GM12878 (cell line): ENCODE results near the gene ZDHHC11B. TPM values are rescaled to one million over a fixed set of nuclear protein-coding genes. Genes with fewer than 3 reads are reported as not detected.
"Not testable (repeated sequence)": the region's sequence is repeated elsewhere in the genome, so short reads cannot be mapped to it uniquely, and the experiment has no call there.

Experiments used
- ATAC-seq: fragments of 200-7000 bp; cut with Tn5 transposase; 3 replicates; pipeline ENCODE4 v1.9.1; 2020; ENCODE audit warnings: mild to moderate bottlenecking, moderate library complexity
- BruUV-seq: library from RNA; stranded (reverse); fragments of 400-500 nt; replicated peaks from 2 replicates; lab custom pipeline; 2021; lab: Mats Ljungman, UMichigan
- CTCF ChIA-PET: fragments of 300-600 bp; sonication (Branson Sonifier 250); formaldehyde crosslinking; extraction: SDS; loops from one replicate; lab custom pipeline; 2021; ENCODE audit warnings: inconsistent platforms; lab: Yijun Ruan, JAX
- POLR2A ChIA-PET: fragments of 350-600 bp; formaldehyde crosslinking; extraction: SDS; loops from one replicate; lab custom pipeline; 2021; ENCODE audit warnings: inconsistent platforms; lab: Charles Lee
- RAD21 ChIA-PET: fragments of 300-600 bp; sonication (Branson Sonifier 250); formaldehyde crosslinking; loops from one replicate; lab custom pipeline; 2023; ENCODE audit warnings: antibody characterized with exemption; ENCODE audit not compliant: unreplicated experiment; lab: Charles Lee
- SMC1A ChIA-PET: fragments of 300-600 bp; sonication (Branson Sonifier 250); formaldehyde crosslinking; loops from one replicate; lab custom pipeline; 2023; ENCODE audit not compliant: unreplicated experiment, uncharacterized antibody; lab: Charles Lee
- DNase-seq: peaks from one replicate; pipeline ENCODE4 v3.0.0-alpha.2; 2011; ENCODE audit warnings: low read depth, low spot score
- FAIRE-seq: peaks from 3 replicates; lab custom pipeline; 2011; peaks lifted over from hg19 to GRCh38; lab: Jason Lieb, UNC
- H2AFZ ChIP-seq: 2 replicates; pipeline ENCODE4 v1.6.0; 2011; ENCODE audit warnings: low read depth, low read length, control low read depth; ENCODE audit not compliant: control insufficient read depth
- H3K27ac ChIP-seq: 2 replicates; pipeline ENCODE4 v1.5.1; 2011; ENCODE audit warnings: control low read depth; ENCODE audit not compliant: control insufficient read depth, insufficient read depth
- H3K27me3 ChIP-seq, 2 experiments: replicated peaks in 1 of 2; 2 replicates each; pipeline versions ENCODE4 v1.6.0 to v1.6.1; 2011; ENCODE audit warnings: low read length in 1 of 2; ENCODE audit not compliant: control insufficient read depth in 2 of 2, insufficient read depth in 2 of 2
- H3K36me3 ChIP-seq, 2 experiments: 2 replicates each; pipeline ENCODE4 v1.5.1; 2011; ENCODE audit warnings: low read length in 1 of 2; ENCODE audit not compliant: control insufficient read depth in 2 of 2, insufficient read depth in 2 of 2
- H3K4me1 ChIP-seq: 2 replicates; pipeline ENCODE4 v1.6.1; 2011; ENCODE audit warnings: mild to moderate bottlenecking, low read length, moderate library complexity, mixed read lengths; ENCODE audit not compliant: control insufficient read depth, insufficient read depth
- H3K4me2 ChIP-seq: 2 replicates; pipeline ENCODE4 v1.6.0; 2011; ENCODE audit warnings: control low read depth; ENCODE audit not compliant: control insufficient read depth, insufficient read depth
- H3K4me3 ChIP-seq: fragments of 200-600 bp; sonication (generic); 2 replicates; pipeline ENCODE4 v1.5.1; 2016
- H3K79me2 ChIP-seq: 2 replicates; pipeline ENCODE4 v1.6.0; 2011; ENCODE audit warnings: low read length; ENCODE audit not compliant: control insufficient read depth, insufficient read depth
- H3K9ac ChIP-seq: 2 replicates; pipeline ENCODE4 v1.8.0; 2011; ENCODE audit warnings: low read length, control low read depth, mixed read lengths; ENCODE audit not compliant: control insufficient read depth, insufficient read depth
- H3K9me3 ChIP-seq: replicated peaks from 3 replicates; pipeline ENCODE4 v1.5.1; 2011; ENCODE audit warnings: mild to moderate bottlenecking, low read length; ENCODE audit not compliant: control insufficient read depth, insufficient read depth
- H4K20me1 ChIP-seq: 2 replicates; pipeline ENCODE4 v1.6.0; 2011; ENCODE audit not compliant: control insufficient read depth, insufficient read depth
- HDAC2 ChIP-seq: fragments of 200-600 bp; sonication (generic); IDR thresholded peaks from 2 replicates; pipeline ENCODE4 v1.6.1; 2017
- YY1 ChIP-seq: IDR thresholded peaks from 2 replicates; pipeline ENCODE4 v1.6.1; 2011; ENCODE audit warnings: low read depth, mild to moderate bottlenecking, low read length
- WGBS: methylation state at CpG from one replicate; pipeline ENCODE4 v1.1.6; 2016; ENCODE audit warnings: low lambda C conversion rate; ENCODE audit not compliant: insufficient replicate concordance, insufficient coverage; ENCODE audit errors: missing lambda C conversion rate; 5-methylcytosine and 5-hydroxymethylcytosine counted together
- in situ Hi-C: fragments of 300-500 bp; cut with MboI; formaldehyde crosslinking; loops from 9 replicates; pipeline ENCODE4 v1.14.3; 2018; ENCODE audit warnings: mixed read lengths
- intact Hi-C: fragments of 100-400 bp; cut with micrococcal nuclease; formaldehyde crosslinking; loops from one replicate; pipeline ENCODE4 v1.14.2; 2022; ENCODE audit not compliant: unreplicated experiment
- polyA plus RNA-seq, 11 experiments: library from polyadenylated mRNA; depleted of rRNA in 4 of 11; unstranded in 6 of 11; stranded (reverse) in 5 of 11; fragments of >200 nt; fragmentation: Nextera tagmentation in 4 of 11; fragmentation: Illumina TruSeq in 1 of 11; extraction: Ambion mirVana in 4 of 11; extraction: Trizol in 1 of 11; gene quantifications; 1 replicate in 1 of 11; 2 replicates in 10 of 11; pipeline versions ENCODE4 v1.2.1 to v1.2.3, GENCODE V29; 2011 to 2016; ENCODE audit warnings: inconsistent platforms in 2 of 11, missing spikeins in 2 of 11, low read depth in 1 of 11
- total RNA-seq, 4 experiments: library from RNA; depleted of rRNA in 3 of 4; stranded (reverse); fragments of >200 nt in 3 of 4; fragmentation: Illumina TruSeq in 1 of 4; extraction: Trizol in 1 of 4; gene quantifications; 2 replicates each; pipeline versions ENCODE4 v1.2.1 to v1.2.3, GENCODE V29; 2013 to 2021

Gene ZDHHC11B
- total and polyA plus RNA-seq, 10 of the 15 experiments (the other 5 are each of a cell fraction or from before 2014, with no cell fraction given) = 0.01 to 0.10 (median 0.09) TPM; not detected in 7

- H4K20me1 ChIP-seq, CTCF ChIA-PET, H3K4me2 ChIP-seq, H3K79me2 ChIP-seq, H2AFZ ChIP-seq, H3K4me1 ChIP-seq, H3K27ac ChIP-seq, H3K4me3 ChIP-seq, H3K9me3 ChIP-seq, ATAC-seq, SMC1A ChIA-PET, H3K36me3 ChIP-seq, DNase-seq, POLR2A ChIA-PET, in situ Hi-C loops, FAIRE-seq, RAD21 ChIA-PET, H3K9ac ChIP-seq, intact Hi-C loops, H3K27me3 ChIP-seq, BruUV-seq: not testable (repeated sequence)
- 56% methylated on average over 7 of the region's 8 CpGs for WGBS
Observed at GRCh38 chr5:762996-763395, 21.5 kb downstream of the ZDHHC11B start.

GRCh38 chr5:761854-762710 is 22.4 kb downstream of the ZDHHC11B start:
- BruUV-seq = no TSS peak
- intact Hi-C loops = no loop called here
- no peak overlapping the region for H2AFZ ChIP-seq
- H3K9ac ChIP-seq = no peak overlapping the region
- ATAC-seq (no peak), FAIRE-seq (no peak), DNase-seq (no peak)
- TF ChIP-seq YY1 (no peak), HDAC2 (no peak)
- POLR2A ChIA-PET = no interaction called here
- SMC1A ChIA-PET = no interaction called here
- in situ Hi-C loops = no loop called here
- 17% methylated on average over 8 of the region's 8 CpGs for WGBS
- H4K20me1 ChIP-seq = no peaks in the 10 kb centered on the region
- no peaks in the 10 kb centered on the region; the same call in 2 of the 3 replicates for H3K9me3 ChIP-seq
- CTCF ChIA-PET = no interaction called here
- no peak overlapping the region for H3K4me3 ChIP-seq
- H3K79me2 ChIP-seq = no peaks in the 10 kb centered on the region
- H3K4me2 ChIP-seq = no peak overlapping the region
- RAD21 ChIA-PET = no interaction called here
- no peak overlapping the region for H3K27ac ChIP-seq
- H3K4me1 ChIP-seq = no peaks in the 10 kb centered on the region
- H3K27me3 ChIP-seq = no peaks in the 10 kb centered on the region
- H3K36me3 ChIP-seq = no peaks in the 10 kb centered on the region
